Epithelial cell of esophagus (primary cell): Measurements from ENCODE around the gene ANKRD50.

Experiments
- DNase-seq: peaks from one replicate; pipeline ENCODE4 v3.0.0; 2010; ENCODE audit warnings: low read depth
- H3K4me3 ChIP-seq: 2 replicates; pipeline ENCODE4 v1.5.1; 2011; ENCODE audit warnings: mild to moderate bottlenecking, low read length, control low read depth
- CTCF ChIP-seq: IDR thresholded peaks from 2 replicates; pipeline ENCODE4 v1.5.1; 2011; ENCODE audit warnings: low read depth, mild to moderate bottlenecking, low read length, control low read depth, inconsistent platforms; ENCODE audit not compliant: insufficient read depth; ENCODE audit errors: missing control alignments

The ANKRD50 gene

GRCh38 chr4:124632439-124632838 lies 80.1 kb downstream of the ANKRD50 start:
- H3K4me3 ChIP-seq, result no peak overlapping the region
- no peak for TF ChIP-seq CTCF
- DNase-seq, result no peak

GRCh38 chr4:124631760-124632159 lies 80.8 kb downstream of the ANKRD50 start:
- H3K4me3 ChIP-seq, result no peak overlapping the region
- no peak for TF ChIP-seq CTCF
- DNase-seq, result peak; percentile 99

- no peak for TF ChIP-seq CTCF
- no peak for DNase-seq
These were observed 82.9 kb downstream of the ANKRD50 start for GRCh38 chr4:124629681-124630080.

More at GRCh38 chr4:124629681-124630080, 82.9 kb downstream of the ANKRD50 start:
- H3K4me3 ChIP-seq, result no peak overlapping the region
